IMR-90 (cell line): Measurements from ENCODE around the gene CADM2.

Experiments used
- BHLHE40 ChIP-seq: fragments of 150-350 bp; IDR thresholded peaks from 2 replicates; pipeline ENCODE4 v1.6.1; 2016; ENCODE audit warnings: mild to moderate bottlenecking, low read depth, low read length
- FOS ChIP-seq: fragments of 150-350 bp; IDR thresholded peaks from 2 replicates; pipeline ENCODE4 v1.6.1; 2016; ENCODE audit warnings: low read depth, low read length
- POLR2A ChIP-seq: IDR thresholded peaks from 2 replicates; pipeline ENCODE4 v1.6.1; 2012; ENCODE audit warnings: mild to moderate bottlenecking, low read depth, low read length
- SMC3 ChIP-seq: fragments of 150-350 bp; IDR thresholded peaks from 2 replicates; pipeline ENCODE4 v1.6.1; 2016; ENCODE audit warnings: low read depth, mild to moderate bottlenecking, antibody characterized with exemption, low read length, moderate library complexity
- TF ChIP-seq, protein P1 (sequence below): conservative IDR thresholded peaks from 2 replicates; pipeline ENCODE4 v1.5.1; 2012; ENCODE audit warnings: mild to moderate bottlenecking, low read depth, low read length, improper control_type of control experiment

DNA sequence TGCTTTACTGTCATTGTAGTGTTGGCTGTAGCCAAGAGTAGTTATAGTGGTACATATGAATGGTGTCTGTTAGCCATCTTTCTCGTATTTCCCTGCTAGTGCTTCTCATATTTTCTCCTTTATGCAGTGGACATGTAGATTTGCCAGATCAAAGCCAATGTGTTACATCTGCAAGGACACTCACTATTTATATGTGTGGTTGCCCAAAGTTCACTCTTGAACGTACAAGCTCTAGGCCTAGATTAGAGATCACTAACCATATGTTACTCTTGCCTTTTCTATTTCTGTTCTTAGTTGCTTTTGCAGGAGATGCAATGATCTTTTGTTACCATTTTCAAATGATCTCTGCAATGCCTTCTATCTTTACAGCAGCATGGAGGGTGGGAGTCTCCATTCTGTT, 78.4 kb downstream of the CADM2 start:
- TF ChIP-seq POLR2A: no peak
- TF ChIP-seq, protein P1, sequence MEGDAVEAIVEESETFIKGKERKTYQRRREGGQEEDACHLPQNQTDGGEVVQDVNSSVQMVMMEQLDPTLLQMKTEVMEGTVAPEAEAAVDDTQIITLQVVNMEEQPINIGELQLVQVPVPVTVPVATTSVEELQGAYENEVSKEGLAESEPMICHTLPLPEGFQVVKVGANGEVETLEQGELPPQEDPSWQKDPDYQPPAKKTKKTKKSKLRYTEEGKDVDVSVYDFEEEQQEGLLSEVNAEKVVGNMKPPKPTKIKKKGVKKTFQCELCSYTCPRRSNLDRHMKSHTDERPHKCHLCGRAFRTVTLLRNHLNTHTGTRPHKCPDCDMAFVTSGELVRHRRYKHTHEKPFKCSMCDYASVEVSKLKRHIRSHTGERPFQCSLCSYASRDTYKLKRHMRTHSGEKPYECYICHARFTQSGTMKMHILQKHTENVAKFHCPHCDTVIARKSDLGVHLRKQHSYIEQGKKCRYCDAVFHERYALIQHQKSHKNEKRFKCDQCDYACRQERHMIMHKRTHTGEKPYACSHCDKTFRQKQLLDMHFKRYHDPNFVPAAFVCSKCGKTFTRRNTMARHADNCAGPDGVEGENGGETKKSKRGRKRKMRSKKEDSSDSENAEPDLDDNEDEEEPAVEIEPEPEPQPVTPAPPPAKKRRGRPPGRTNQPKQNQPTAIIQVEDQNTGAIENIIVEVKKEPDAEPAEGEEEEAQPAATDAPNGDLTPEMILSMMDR: no peak
- TF ChIP-seq SMC3: no peak
- no peak for TF ChIP-seq FOS
- TF ChIP-seq BHLHE40: no peak
